Ovary (tissue), 3 donors: ENCODE data around the gene GABBR2.

Experiments used
- POLR2A ChIP-seq: fragments of 450-650 bp; IDR thresholded peaks from one replicate; pipeline ENCODE4 v1.6.1; 2017; ENCODE audit warnings: antibody characterized with exemption, mild to moderate bottlenecking, moderate library complexity
- TF ChIP-seq, protein P1 (sequence below), 3 donors: fragments of 450-650 bp in 2 of 3; fragments of 200-600 bp in 1 of 3; IDR thresholded peaks; one replicate each; pipeline versions ENCODE4 v1.5.1 to v1.8.0; 2016 to 2022; ENCODE audit warnings: antibody characterized with exemption in 3 of 3, mild to moderate bottlenecking in 1 of 3
- donor health status: DM: no; HTN: no; CAD: no.

- TF ChIP-seq, protein P1, sequence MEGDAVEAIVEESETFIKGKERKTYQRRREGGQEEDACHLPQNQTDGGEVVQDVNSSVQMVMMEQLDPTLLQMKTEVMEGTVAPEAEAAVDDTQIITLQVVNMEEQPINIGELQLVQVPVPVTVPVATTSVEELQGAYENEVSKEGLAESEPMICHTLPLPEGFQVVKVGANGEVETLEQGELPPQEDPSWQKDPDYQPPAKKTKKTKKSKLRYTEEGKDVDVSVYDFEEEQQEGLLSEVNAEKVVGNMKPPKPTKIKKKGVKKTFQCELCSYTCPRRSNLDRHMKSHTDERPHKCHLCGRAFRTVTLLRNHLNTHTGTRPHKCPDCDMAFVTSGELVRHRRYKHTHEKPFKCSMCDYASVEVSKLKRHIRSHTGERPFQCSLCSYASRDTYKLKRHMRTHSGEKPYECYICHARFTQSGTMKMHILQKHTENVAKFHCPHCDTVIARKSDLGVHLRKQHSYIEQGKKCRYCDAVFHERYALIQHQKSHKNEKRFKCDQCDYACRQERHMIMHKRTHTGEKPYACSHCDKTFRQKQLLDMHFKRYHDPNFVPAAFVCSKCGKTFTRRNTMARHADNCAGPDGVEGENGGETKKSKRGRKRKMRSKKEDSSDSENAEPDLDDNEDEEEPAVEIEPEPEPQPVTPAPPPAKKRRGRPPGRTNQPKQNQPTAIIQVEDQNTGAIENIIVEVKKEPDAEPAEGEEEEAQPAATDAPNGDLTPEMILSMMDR (IDR thresholded peaks at IDR 0.05) = no peak
- TF ChIP-seq POLR2A = no peak
These were observed 339.7 kb downstream of the GABBR2 start for GRCh38 chr9:98369066-98369425.
